HG03432 (cell line): ENCODE measurements around the gene TARBP2.

ENCODE experiments used
- ATAC-seq: cut with Tn5 transposase; IDR thresholded peaks from one replicate; pipeline ENCODE4 v1.9.1; 2021; ENCODE audit warnings: mild to moderate bottlenecking, moderate library complexity; ENCODE audit not compliant: unreplicated experiment

TARBP2 gene

GRCh38 chr12:53552361-53553327, 51.6 kb downstream of the TARBP2 start:
- ATAC-seq, result no peak
